IMR-90 (cell line): Measurements from ENCODE around the gene RNU6-9. TPM values are rescaled to one million over a fixed set of nuclear protein-coding genes. Genes with fewer than 3 reads are reported as not detected.

Experiments used
- ATAC-seq: fragments of 200-7000 bp; cut with Tn5 transposase; 2 replicates; pipeline ENCODE4 v1.9.1; 2020; ENCODE audit warnings: low read depth, mild to moderate bottlenecking, moderate library complexity
- BruUV-seq: library from RNA; stranded (reverse); fragments of 400-500 nt; replicated peaks from 2 replicates; lab custom pipeline; 2021; lab: Mats Ljungman, UMichigan
- CTCF ChIA-PET: fragments of 300-600 bp; formaldehyde crosslinking; extraction: SDS; loops from one replicate; lab custom pipeline; 2021; ENCODE audit warnings: antibody characterized with exemption; lab: Yijun Ruan, JAX
- POLR2A ChIA-PET: fragments of 300-600 bp; sonication (Branson Sonifier 250); formaldehyde crosslinking; loops from one replicate; lab custom pipeline; 2022; ENCODE audit warnings: antibody characterized with exemption; ENCODE audit not compliant: unreplicated experiment; lab: Charles Lee
- DNase-seq: peaks from one replicate; pipeline ENCODE4 v3.0.0; 2013
- H2AFZ ChIP-seq: replicated peaks from 2 replicates; pipeline ENCODE3; 2013; ENCODE audit warnings: low read length, mild to moderate bottlenecking; ENCODE audit not compliant: poor library complexity
- H2AK5ac ChIP-seq: 2 replicates; pipeline ENCODE4 v1.6.1; 2013; ENCODE audit warnings: low read depth, low read length, inconsistent platforms
- H2AK9ac ChIP-seq: replicated peaks from 2 replicates; pipeline ENCODE3; 2013; ENCODE audit warnings: mild to moderate bottlenecking, low read depth, low read length, moderate library complexity; ENCODE audit not compliant: poor library complexity
- H2BK120ac ChIP-seq: 2 replicates; pipeline ENCODE4 v1.6.1; 2013; ENCODE audit warnings: low read depth, low read length, inconsistent platforms
- H2BK15ac ChIP-seq: 3 replicates; pipeline ENCODE4 v1.6.1; 2013; ENCODE audit warnings: low read depth, low read length, inconsistent platforms
- H2BK20ac ChIP-seq: 2 replicates; pipeline ENCODE4 v1.6.1; 2013; ENCODE audit warnings: low read depth, mild to moderate bottlenecking, inconsistent platforms, low read length, moderate library complexity
- H2BK5ac ChIP-seq: 2 replicates; pipeline ENCODE4 v1.6.1; 2013; ENCODE audit warnings: mild to moderate bottlenecking, low read depth, low read length, inconsistent platforms; ENCODE audit not compliant: poor library complexity, severe bottlenecking
- H3K14ac ChIP-seq: replicated peaks from 2 replicates; pipeline ENCODE4 v1.6.1; 2013; ENCODE audit warnings: low read depth, low read length, inconsistent platforms
- H3K18ac ChIP-seq: 2 replicates; pipeline ENCODE4 v1.6.1; 2013; ENCODE audit warnings: low read depth, low read length, control low read depth
- H3K23ac ChIP-seq: 2 replicates; pipeline ENCODE4 v1.6.1; 2013; ENCODE audit warnings: low read depth, low read length, inconsistent platforms
- H3K27ac ChIP-seq: 2 replicates; pipeline ENCODE4 v1.5.1; 2013; ENCODE audit warnings: mild to moderate bottlenecking, control low read depth, low read length; ENCODE audit not compliant: insufficient read depth
- H3K27me3 ChIP-seq: 2 replicates; pipeline ENCODE4 v1.6.1; 2013; ENCODE audit warnings: low read length; ENCODE audit not compliant: control insufficient read depth, insufficient read depth
- H3K36me3 ChIP-seq: 2 replicates; pipeline ENCODE4 v1.6.1; 2013; ENCODE audit warnings: low read length, mixed read lengths; ENCODE audit not compliant: control insufficient read depth, insufficient read depth
- H3K4ac ChIP-seq: 2 replicates; pipeline ENCODE4 v1.6.1; 2013; ENCODE audit warnings: low read depth, low read length, inconsistent platforms
- H3K4me1 ChIP-seq: 2 replicates; pipeline ENCODE4 v1.6.1; 2013; ENCODE audit warnings: low read length, mixed read lengths; ENCODE audit not compliant: control insufficient read depth, insufficient read depth
- H3K4me2 ChIP-seq: 2 replicates; pipeline ENCODE4 v1.6.1; 2013; ENCODE audit warnings: low read depth, mild to moderate bottlenecking, control low read depth, low read length, moderate library complexity
- H3K4me3 ChIP-seq: 2 replicates; pipeline ENCODE4 v1.5.1; 2013; ENCODE audit warnings: low read depth, mild to moderate bottlenecking, control low read depth, low read length, moderate library complexity; ENCODE audit not compliant: insufficient read depth
- H3K56ac ChIP-seq: 2 replicates; pipeline ENCODE4 v1.6.1; 2013; ENCODE audit warnings: low read length, inconsistent platforms; ENCODE audit not compliant: insufficient read depth; ENCODE audit errors: extremely low read depth
- H3K79me1 ChIP-seq, 2 experiments: 2 replicates each; pipeline ENCODE4 v1.6.1; 2013; ENCODE audit warnings: low read length in 2 of 2, inconsistent platforms in 1 of 2, low read depth in 1 of 2
- H3K9ac ChIP-seq: 2 replicates; pipeline ENCODE4 v1.6.1; 2013; ENCODE audit warnings: low read depth, low read length, control low read depth
- H3K9me1 ChIP-seq: 2 replicates; pipeline ENCODE4 v1.6.1; 2013; ENCODE audit warnings: low read length, inconsistent platforms; ENCODE audit not compliant: insufficient read depth
- H3K9me3 ChIP-seq: 2 replicates; pipeline ENCODE4 v1.6.1; 2013; ENCODE audit warnings: low read length; ENCODE audit not compliant: control insufficient read depth, insufficient read depth
- H4K20me1 ChIP-seq: 2 replicates; pipeline ENCODE4 v1.6.1; 2013; ENCODE audit warnings: low read length, inconsistent platforms; ENCODE audit not compliant: insufficient read depth
- H4K5ac ChIP-seq: 2 replicates; pipeline ENCODE4 v1.6.1; 2013; ENCODE audit warnings: mild to moderate bottlenecking, low read depth, low read length, control low read depth
- H4K8ac ChIP-seq, 2 experiments: 2 replicates each; pipeline ENCODE4 v1.6.1; 2013; ENCODE audit warnings: low read depth in 2 of 2, low read length in 2 of 2, control low read depth in 1 of 2, inconsistent platforms in 1 of 2
- H4K91ac ChIP-seq: 2 replicates; pipeline ENCODE4 v1.6.1; 2013; ENCODE audit warnings: low read depth, low read length, inconsistent platforms; ENCODE audit not compliant: insufficient read depth
- BHLHE40 ChIP-seq: fragments of 150-350 bp; IDR thresholded peaks from 2 replicates; pipeline ENCODE4 v1.6.1; 2016; ENCODE audit warnings: mild to moderate bottlenecking, low read depth, low read length
- CEBPB ChIP-seq: IDR thresholded peaks from 2 replicates; pipeline ENCODE4 v1.6.1; 2012; ENCODE audit warnings: low read depth, low read length, improper control_type of control experiment
- CHD1 ChIP-seq: IDR thresholded peaks from 2 replicates; pipeline ENCODE4 v1.6.1; 2012; ENCODE audit warnings: low read depth, low read length, improper control_type of control experiment
- CTCF ChIP-seq: conservative IDR thresholded peaks from 2 replicates; pipeline ENCODE4 v1.5.1; 2012; ENCODE audit warnings: mild to moderate bottlenecking, low read depth, low read length, improper control_type of control experiment
- ELK1 ChIP-seq: fragments of 150-350 bp; IDR thresholded peaks from 2 replicates; pipeline ENCODE4 v1.6.1; 2016; ENCODE audit warnings: low read depth, mild to moderate bottlenecking, low read length, moderate library complexity, borderline replicate concordance
- FOS ChIP-seq: fragments of 150-350 bp; IDR thresholded peaks from 2 replicates; pipeline ENCODE4 v1.6.1; 2016; ENCODE audit warnings: low read depth, low read length
- MAZ ChIP-seq: IDR thresholded peaks from 2 replicates; pipeline ENCODE4 v1.6.1; 2012; ENCODE audit warnings: low read depth, mild to moderate bottlenecking, low read length, improper control_type of control experiment, moderate library complexity, borderline replicate concordance
- MXI1 ChIP-seq: IDR thresholded peaks from 2 replicates; pipeline ENCODE4 v1.6.1; 2012; ENCODE audit warnings: low read depth, mild to moderate bottlenecking, low read length, moderate library complexity, borderline replicate concordance
- NFE2L2 ChIP-seq: fragments of 150-350 bp; IDR thresholded peaks from 2 replicates; pipeline ENCODE4 v1.6.1; 2016; ENCODE audit warnings: low read depth, mild to moderate bottlenecking, low read length
- POLR2A ChIP-seq: IDR thresholded peaks from 2 replicates; pipeline ENCODE4 v1.6.1; 2012; ENCODE audit warnings: mild to moderate bottlenecking, low read depth, low read length
- RCOR1 ChIP-seq: IDR thresholded peaks from 2 replicates; pipeline ENCODE4 v1.6.1; 2012; ENCODE audit warnings: mild to moderate bottlenecking, low read length, improper control_type of control experiment; ENCODE audit not compliant: insufficient replicate concordance
- SMC3 ChIP-seq: fragments of 150-350 bp; IDR thresholded peaks from 2 replicates; pipeline ENCODE4 v1.6.1; 2016; ENCODE audit warnings: low read depth, mild to moderate bottlenecking, antibody characterized with exemption, low read length, moderate library complexity
- USF2 ChIP-seq: fragments of 150-350 bp; IDR thresholded peaks from 2 replicates; pipeline ENCODE4 v1.6.1; 2017; ENCODE audit warnings: mild to moderate bottlenecking, antibody characterized with exemption, low read length, low read depth
- WGBS, 2 experiments: methylation state at CpG; one replicate each; pipeline versions ENCODE4 v1.1.5 to v1.1.7; 2013; ENCODE audit warnings: missing lambda C conversion rate in 2 of 2; ENCODE audit not compliant: insufficient read length in 1 of 2; ENCODE audit errors: extremely low coverage in 2 of 2; 5-methylcytosine and 5-hydroxymethylcytosine counted together
- dilution Hi-C: fragments of 300-500 bp; cut with HindIII; formaldehyde crosslinking; loops from one replicate; pipeline ENCODE4 v1.14.3; 2018; ENCODE audit warnings: low sequenced_read_pairs; ENCODE audit not compliant: unreplicated experiment
- in situ Hi-C: fragments of 300-500 bp; cut with MboI; formaldehyde crosslinking; loops from 3 replicates; pipeline ENCODE4 v1.14.3; 2019; ENCODE audit warnings: low sequenced_read_pairs, inconsistent platforms, mixed read lengths
- intact Hi-C: fragments of 100-400 bp; cut with micrococcal nuclease; formaldehyde crosslinking; loops from 2 replicates; pipeline ENCODE4 v1.10.0; 2022
- polyA plus RNA-seq, 3 experiments: library from polyadenylated mRNA; depleted of rRNA; stranded (reverse); fragments of >200 nt; gene quantifications; 2 replicates each; pipeline ENCODE4 v1.2.3, GENCODE V29; 2012; ENCODE audit warnings: low replicate concordance in 1 of 3
- total RNA-seq: library from RNA; depleted of rRNA; stranded (reverse); fragments of >200 nt; gene quantifications from 2 replicates; pipeline ENCODE4 v1.2.3, GENCODE V29; 2012

RNU6-9 gene
- total and polyA plus RNA-seq, 2 of the 4 experiments (the other 2 are of a cell fraction), result not detected

- Histone ChIP-seq H3K18ac (no peak overlapping the region; the same call in 1 of the 2 replicates), H2AK5ac (peak overlapping the region; percentile 99), H4K8ac (peak overlapping the region; percentile 70 to 88; a peak in 2 of 4 replicates), H3K4me1 (peaks cover 28% of the 10 kb centered on the region), H3K9ac (no peak overlapping the region), H3K27me3 (no peaks in the 10 kb centered on the region), H3K27ac (peak overlapping the region; percentile 97), H3K4me2 (no peak overlapping the region), H4K5ac (peak overlapping the region; percentile 1; the same call in 1 of the 2 replicates), H3K9me1 (peaks cover 11% of the 10 kb centered on the region), H3K79me1 (peaks cover 30 to 65% of the 10 kb centered on the region in 2 experiments), H3K56ac (no peak overlapping the region), H2BK20ac (no peak overlapping the region), H3K9me3 (no peaks in the 10 kb centered on the region), H4K91ac (peak overlapping the region; percentile 98; the same call in 1 of the 2 replicates), H3K4ac (peak overlapping the region; percentile 98), H3K14ac (peak overlapping the region; percentile 7; the same call in 1 of the 2 replicates), H2BK120ac (peak overlapping the region; percentile 97; the same call in 1 of the 2 replicates), H2AFZ (peak overlapping the region; percentile 63), H2BK15ac (peak overlapping the region; percentile 93; the same call in 1 of the 3 replicates), H4K20me1 (peaks cover 41% of the 10 kb centered on the region), H3K4me3 (no peak overlapping the region), H2AK9ac (peak overlapping the region; percentile 99), H2BK5ac (peak overlapping the region; percentile 98), H3K36me3 (peaks cover 55% of the 10 kb centered on the region), H3K23ac (0 out of 2 replicates have a peak overlapping the region, but pooled peaks have one; percentile 29)
- ATAC-seq (0 out of 2 replicates have a peak, but pooled peaks have one; percentile 2), DNase-seq (peak; percentile 49)
- TF ChIP-seq NFE2L2 (no peak), CEBPB (no peak), USF2 (peak; percentile 26; the same call in 1 of the 2 replicates), RCOR1 (no peak), MAZ (no peak), CTCF (no peak), MXI1 (peak; percentile 17; the same call in 1 of the 2 replicates), BHLHE40 (peak; percentile 69), CHD1 (no peak), POLR2A (no peak), ELK1 (no peak), SMC3 (no peak), FOS (no peak)
- no TSS peak for BruUV-seq
- dilution Hi-C loops, result no loop called here
- ChIA-PET CTCF (interaction anchor here (0.6 kb wide), 1 partner anchor 162 kb away, joined by 3 read pairs; no protein-coding TSS in a partner anchor), POLR2A (no interaction called here)
- WGBS, 2 experiments, result 38% methylated on average over 20 of the region's 31 CpGs; no CpG with 5 or more reads in 1 of the 2 experiments
- intact Hi-C loops, result no loop called here
- in situ Hi-C loops, result no loop called here
These were observed 41.7 kb downstream of the RNU6-9 start for GRCh38 chr19:934865-935479.
